ENCODE results near the gene KCNH1. TPM values are rescaled to one million over a fixed set of nuclear protein-coding genes. Genes with fewer than 3 reads are reported as not detected.
"Not testable (repeated sequence)": the region's sequence is repeated elsewhere in the genome, so short reads cannot be mapped to it uniquely, and the experiment has no call there.

The KCNH1 gene
- polyA plus RNA-seq, 4 donors = 0.14 to 0.32 (median 0.21) TPM

- no peak for DNase-seq (ENCODE audit: low read depth in 4 of 4, low spot score in 3 of 4)
Measured at GRCh38 chr1:211013346-211014240, 120.4 kb downstream of the KCNH1 start.

- DNase-seq (ENCODE audit: low read depth in 4 of 4, low spot score in 3 of 4) = not testable (repeated sequence)
Measured at GRCh38 chr1:211011128-211011527, 122.8 kb downstream of the KCNH1 start.

DNA sequence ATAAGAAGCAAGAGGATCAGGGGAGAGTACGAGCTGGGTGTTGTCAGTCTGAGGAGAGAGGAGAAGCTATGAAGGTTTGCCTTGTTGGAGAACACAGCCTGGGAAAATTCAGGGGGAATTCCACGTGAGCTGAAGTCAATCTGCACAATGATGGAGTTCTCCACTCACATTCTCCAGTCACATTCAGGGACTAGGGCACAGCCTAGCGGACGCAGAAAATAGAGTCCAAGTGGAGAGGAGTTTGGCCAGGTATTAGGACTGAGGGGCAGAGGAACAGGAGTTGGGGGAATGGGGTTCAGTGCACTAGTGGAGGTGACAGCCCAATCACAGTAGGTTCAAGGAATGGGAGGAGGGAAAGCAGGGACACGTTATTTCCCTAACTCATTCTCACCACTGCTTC is 124.0 kb downstream of the KCNH1 start:
- DNase-seq (ENCODE audit: low read depth in 4 of 4, low spot score in 3 of 4) = no peak

DNA sequence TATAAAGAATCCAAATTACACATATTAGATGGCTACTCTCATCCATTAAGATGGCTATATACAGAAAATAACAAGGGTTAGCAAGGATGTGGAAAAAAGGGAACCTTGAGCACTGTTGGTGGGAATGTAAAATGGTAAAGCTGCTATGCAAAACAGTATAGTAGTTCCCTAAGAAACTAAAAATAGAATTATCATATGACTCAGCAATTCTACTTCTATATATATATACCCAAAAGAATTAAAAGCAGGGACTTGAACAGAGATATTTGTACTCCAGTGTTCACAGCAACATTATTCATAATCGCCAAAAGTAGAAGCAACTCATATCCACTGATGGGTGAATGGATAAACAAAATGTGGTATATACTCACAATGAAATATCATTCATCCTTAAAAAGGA is 126.1 kb downstream of the KCNH1 start:
- DNase-seq (ENCODE audit: low read depth in 4 of 4, low spot score in 3 of 4) = no peak

DNA sequence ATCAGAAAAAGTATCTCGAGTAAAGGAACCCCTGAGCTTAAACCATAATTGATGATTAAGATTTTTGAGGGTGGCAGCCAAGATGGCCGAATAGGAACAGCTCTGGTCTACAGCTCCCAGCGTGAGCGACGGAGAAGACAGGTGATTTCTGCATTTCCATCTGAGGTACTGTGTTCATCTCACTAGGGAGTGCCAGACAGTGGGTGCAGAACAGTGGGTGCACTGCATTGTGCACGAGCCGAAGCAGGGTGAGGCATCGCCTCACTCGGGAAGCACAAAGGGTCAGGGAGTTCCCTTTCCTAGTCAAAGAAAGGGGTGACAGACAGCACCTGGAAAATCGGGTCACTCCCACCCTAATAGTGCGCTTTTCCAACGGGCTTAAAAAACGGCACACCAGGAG is 138.0 kb downstream of the KCNH1 start:
- not testable (repeated sequence) for DNase-seq (ENCODE audit: low read depth in 4 of 4, low spot score in 3 of 4)

DNA sequence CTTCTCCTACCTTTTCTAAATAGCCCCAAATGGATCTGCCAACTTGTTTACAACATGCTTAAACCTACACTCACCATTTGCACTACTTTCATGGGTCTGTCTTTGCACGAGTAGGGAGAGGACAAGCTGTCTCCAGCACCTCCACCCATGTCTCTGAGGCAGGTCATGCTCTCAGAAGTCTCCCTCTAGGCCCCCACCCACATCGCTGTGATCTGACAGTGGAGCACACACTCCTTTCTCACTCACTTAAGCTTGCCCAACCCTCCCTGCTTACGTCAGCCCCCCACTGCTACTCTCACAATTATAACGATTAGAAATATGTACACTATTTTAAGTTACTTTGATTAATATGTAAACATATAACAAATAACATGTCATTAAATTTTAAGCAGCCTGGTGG is 141.1 kb downstream of the KCNH1 start:
- no peak for DNase-seq (ENCODE audit: low read depth in 4 of 4, low spot score in 3 of 4)

DNA sequence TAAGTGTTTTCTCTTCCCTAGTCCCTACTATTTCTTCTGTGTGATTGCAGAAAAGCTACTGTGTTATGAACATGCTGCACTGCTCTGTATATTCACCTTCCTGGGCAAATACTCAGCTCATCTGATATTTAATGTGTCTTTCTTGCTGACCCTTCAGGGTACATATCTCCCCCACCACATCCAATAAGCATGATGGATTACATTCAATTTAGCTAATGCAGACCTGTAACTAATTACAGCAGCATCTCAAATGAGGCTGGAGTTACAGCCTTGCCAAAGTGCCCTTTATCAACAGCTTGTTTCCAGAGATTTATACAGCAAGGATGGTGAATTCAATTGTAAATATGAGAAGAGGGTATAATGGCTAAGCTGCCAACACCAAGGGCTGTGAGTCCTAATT is 144.0 kb downstream of the KCNH1 start:
- no peak for DNase-seq (ENCODE audit: low read depth in 4 of 4, low spot score in 3 of 4)

GRCh38 chr1:210981490-210981889 is 152.5 kb downstream of the KCNH1 start:
- no peak for DNase-seq (ENCODE audit: low read depth in 4 of 4, low spot score in 3 of 4)

- DNase-seq (ENCODE audit: low read depth in 4 of 4, low spot score in 3 of 4) = no peak
Measured at GRCh38 chr1:210980082-210980481, 153.9 kb downstream of the KCNH1 start.

DNA sequence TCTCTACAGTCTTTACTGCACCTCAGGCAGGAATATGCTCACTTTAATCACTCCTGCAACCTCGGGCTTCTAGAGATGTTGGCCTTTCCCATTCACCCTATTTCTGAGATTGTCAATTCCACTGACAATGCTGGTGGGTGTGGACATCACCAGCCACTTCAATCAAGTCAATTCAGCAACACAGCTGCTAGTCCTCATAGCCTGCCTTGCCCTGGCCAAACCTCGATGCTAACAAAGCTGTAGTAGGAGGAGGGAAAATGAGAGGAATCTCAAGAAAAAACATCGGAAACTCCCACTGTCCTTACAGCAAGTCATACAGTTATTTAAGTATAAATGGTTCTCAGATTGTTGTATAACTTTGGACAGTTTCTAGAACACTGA is 155.0 kb downstream of the KCNH1 start:
- no peak for DNase-seq (ENCODE audit: low read depth in 4 of 4, low spot score in 3 of 4)

DNA sequence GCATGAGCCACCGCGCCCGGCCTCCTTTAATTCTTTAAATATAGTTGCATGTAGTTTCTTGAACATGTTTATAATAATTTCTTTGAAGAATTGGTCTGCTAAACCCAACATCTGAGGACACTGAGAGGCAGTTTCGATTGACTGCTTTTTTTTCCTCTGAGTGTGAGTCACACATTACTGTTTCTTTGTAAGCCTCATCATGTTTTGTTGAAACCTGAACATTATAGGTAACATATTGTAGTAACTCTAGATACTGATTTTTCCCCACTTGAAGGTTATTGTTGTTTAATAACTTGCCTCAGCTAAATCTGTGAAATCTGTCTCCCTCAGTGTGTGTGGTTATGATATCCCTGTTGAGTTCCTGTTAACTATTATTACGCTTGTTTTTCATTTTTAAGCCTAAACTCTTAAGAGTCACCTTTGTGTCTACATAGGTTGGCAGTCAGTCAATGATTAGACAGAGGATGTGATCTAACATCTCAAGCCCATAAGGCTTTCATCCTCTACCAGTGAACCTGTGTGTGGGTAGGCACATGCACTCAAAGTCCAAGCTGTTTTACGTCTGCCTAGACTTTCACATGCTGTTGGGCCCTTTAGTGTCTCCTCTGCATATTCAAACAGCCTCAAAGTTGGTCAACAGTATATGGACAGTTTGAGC is 155.5 kb downstream of the KCNH1 start:
- DNase-seq (ENCODE audit: low read depth in 4 of 4, low spot score in 3 of 4) = no peak

DNA sequence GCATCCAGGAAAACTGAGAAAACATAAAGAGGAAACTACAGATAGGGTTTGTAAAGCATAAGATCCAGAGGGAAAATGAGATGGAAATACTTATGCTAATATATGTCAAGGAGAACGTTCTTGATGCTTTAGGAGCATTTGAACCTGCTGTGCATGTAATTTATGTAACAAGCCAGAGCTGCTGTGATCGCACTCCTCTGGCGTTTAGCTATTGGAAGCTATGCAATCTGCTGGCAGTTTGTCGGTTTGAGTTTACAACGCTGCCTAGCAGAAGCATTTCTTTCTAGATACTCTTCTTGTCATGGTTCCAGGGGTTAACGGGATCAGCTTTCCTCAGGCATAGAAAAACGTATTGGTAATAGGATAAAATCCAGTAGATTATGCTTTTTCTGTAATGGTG is 182.7 kb downstream of the KCNH1 start:
- no peak for DNase-seq (ENCODE audit: low read depth in 4 of 4, low spot score in 3 of 4)

DNA sequence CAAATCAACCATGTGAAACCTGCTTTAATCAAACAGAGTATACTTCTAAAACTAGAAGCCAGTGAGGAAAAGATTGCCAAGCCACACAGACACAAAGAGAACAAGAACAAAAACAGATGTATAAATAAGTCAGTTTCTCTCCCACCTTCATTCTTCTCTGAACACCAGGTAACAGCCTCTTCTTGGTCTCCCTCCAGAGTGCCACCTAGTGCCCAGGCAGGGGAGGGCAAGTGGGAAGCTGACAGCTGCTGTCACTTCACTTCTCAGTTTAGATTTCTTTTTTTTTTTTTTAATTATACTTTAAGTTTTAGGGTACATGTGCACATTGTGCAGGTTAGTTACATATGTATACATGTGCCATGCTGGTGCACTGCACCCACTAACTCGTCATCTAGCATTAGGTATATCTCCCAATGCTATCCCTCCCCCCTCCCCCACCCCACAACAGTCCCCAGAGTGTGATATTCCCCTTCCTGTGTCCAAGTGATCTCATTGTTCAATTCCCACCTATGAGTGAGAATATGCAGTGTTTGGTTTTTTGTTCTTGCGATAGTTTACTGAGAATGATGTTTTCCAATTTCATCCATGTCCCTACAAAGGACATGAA is 183.9 kb downstream of the KCNH1 start:
- DNase-seq (ENCODE audit: low read depth in 4 of 4, low spot score in 3 of 4) = not testable (repeated sequence)

DNA sequence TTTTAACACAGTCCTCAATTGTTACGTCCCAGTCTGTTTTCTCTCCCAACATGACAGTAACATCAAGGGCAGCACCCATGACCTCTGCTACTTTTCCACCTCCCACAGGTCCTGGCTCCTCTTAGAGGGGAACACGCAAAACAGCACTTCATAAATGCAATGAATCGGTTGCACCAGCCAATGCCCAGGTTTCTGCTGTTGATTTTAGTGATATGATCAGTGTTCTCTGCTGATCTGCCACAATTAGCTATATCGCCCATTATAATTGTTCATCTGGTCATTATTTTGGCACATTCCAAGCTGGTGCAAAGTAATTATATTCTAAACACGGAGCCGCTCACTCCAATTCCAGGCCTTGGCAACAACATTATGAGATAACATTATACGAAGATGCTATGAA is 184.5 kb downstream of the KCNH1 start:
- no peak for DNase-seq (ENCODE audit: low read depth in 4 of 4, low spot score in 3 of 4)

- no peak for DNase-seq (ENCODE audit: low read depth in 4 of 4, low spot score in 3 of 4)
Measured at GRCh38 chr1:210949039-210949438, 184.9 kb downstream of the KCNH1 start.

DNA sequence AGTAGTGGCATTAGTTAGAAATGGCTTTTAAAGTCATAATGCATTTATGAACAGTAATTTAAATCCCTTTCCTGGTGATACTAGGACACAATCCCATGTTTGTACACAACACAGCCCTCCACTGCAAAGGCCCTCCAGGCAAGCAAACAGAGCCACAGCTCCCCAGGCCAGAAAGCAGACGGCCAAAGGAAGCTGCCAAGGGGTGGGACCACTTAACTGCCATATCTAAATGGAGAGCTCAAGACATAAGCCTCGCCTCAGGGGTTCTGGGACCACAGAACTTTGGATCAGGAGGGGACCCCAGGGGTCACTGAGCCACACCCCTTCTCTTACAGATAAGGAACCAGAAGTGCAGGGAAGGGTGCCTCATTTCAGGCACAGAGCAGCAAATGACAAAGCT is 189.7 kb downstream of the KCNH1 start:
- DNase-seq (ENCODE audit: low read depth in 4 of 4, low spot score in 3 of 4) = no peak

DNA sequence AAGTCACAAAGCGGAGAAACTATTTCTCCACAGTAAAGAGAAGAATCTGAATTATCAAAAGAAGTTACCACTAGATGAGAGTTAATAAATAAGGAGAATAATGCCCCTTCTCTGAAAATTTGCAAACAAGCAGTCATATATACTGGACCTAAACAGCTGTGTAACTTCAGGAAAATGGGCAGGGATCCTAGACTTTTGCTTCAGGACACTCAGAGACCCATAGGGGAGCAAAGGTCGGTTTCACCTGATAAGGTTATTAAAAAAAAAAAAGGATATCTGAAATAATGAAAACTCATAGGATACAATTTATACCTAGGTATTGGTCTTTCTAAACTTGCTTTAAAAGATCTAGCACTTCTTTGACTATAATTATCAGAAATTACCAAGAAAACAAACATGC is 191.4 kb downstream of the KCNH1 start:
- no peak for DNase-seq (ENCODE audit: low read depth in 4 of 4, low spot score in 3 of 4)

DNA sequence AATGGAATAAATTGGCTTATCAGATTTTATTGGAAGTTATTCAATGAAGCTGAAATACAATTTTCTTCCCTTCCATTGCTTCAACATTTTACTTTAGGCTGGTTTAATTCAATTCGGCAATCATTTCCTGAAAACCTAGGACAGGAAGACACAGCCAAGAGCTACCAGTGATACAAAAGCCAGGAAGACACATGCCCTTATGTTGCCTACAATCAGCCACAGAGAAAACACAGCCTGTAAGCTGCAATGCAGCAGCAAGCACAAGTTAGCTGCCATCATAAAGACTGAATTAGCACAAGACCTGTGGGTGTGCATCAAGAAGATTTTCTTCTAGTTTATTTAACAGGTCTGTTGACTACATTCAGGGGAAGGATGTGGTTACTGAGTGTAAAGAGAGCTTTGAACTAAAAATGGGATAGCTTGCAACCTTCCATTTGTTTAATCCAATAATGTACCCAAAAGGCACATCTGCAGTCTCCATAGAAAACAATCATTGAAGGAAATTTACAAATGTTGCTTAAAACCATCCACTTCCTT is 193.8 kb downstream of the KCNH1 start:
- DNase-seq (ENCODE audit: low read depth in 4 of 4, low spot score in 3 of 4) = no peak

GRCh38 chr1:210938416-210938925 is 195.5 kb downstream of the KCNH1 start:
- no peak for DNase-seq (ENCODE audit: low read depth in 4 of 4, low spot score in 3 of 4)

- DNase-seq (ENCODE audit: low read depth in 4 of 4, low spot score in 3 of 4) = no peak
Measured at GRCh38 chr1:210937846-210938245, 196.1 kb downstream of the KCNH1 start.

DNA sequence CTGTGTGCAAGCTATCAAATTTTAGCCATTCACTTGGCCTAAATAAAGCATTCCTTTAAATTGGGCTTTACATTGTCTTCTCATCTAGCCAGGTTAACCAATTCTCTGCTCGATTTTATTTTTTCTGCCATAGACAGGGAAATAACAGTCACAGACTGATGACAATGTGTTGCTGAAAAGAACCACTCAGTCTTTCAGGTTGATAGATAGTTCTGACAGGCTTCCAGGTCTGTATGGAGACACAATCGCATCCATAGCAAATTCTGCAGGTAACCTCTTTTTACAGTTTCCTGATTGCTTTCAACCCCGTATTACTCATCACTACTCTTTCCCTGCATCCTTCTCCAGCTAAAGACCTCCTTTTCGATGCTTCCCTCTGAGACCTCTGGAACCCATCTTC is 198.0 kb downstream of the KCNH1 start:
- no peak for DNase-seq (ENCODE audit: low read depth in 4 of 4, low spot score in 3 of 4)

All from right renal pelvis (tissue), 4 donors.